Activated CD4-positive, alpha-beta T cell treated with anti-CD3 and anti-CD28 coated beads for 4 hours (primary cell): Measurements from ENCODE around the gene LRRC51.
A peak's percentile ranks its signal among the peaks of the same experiment; 100 is the strongest.

Experiments used
- DNase-seq, 2 donors: peaks; one replicate each; pipeline ENCODE4 v3.0.0-alpha.2; 2020

LRRC51 gene

GRCh38 chr11:72080326-72081183, at the start of gene LRRC51, which contains the start of gene NUMA1:
LRRC51 (plus strand) TSS chr11:72080850; CDS start chr11:72089084, 8,234 bp downstream.
NUMA1 (minus strand) TSS chr11:72080542; CDS start chr11:72035943, 44,599 bp downstream.
- DNase-seq, result peak; percentile 99

GRCh38 chr11:72036687-72037086, 44.0 kb upstream of the LRRC51 start:
- DNase-seq, result no peak

- DNase-seq, result no peak
These were observed 42.9 kb upstream of the LRRC51 start for GRCh38 chr11:72037554-72038311.

- no peak for DNase-seq
These were observed 42.2 kb upstream of the LRRC51 start for GRCh38 chr11:72038491-72038890.

GRCh38 chr11:72039031-72039855, 41.4 kb upstream of the LRRC51 start:
- no peak for DNase-seq

- no peak for DNase-seq
These were observed 40.7 kb upstream of the LRRC51 start for GRCh38 chr11:72039856-72040401.

GRCh38 chr11:72040491-72041363, 39.9 kb upstream of the LRRC51 start:
- peak; percentile 72 to 75 for DNase-seq

- DNase-seq, result peak; percentile 31 to 40
These were observed 39.1 kb upstream of the LRRC51 start for GRCh38 chr11:72041364-72042063.

- DNase-seq, result no peak
These were observed 38.4 kb upstream of the LRRC51 start for GRCh38 chr11:72042064-72042745.

GRCh38 chr11:72045849-72046248, 34.8 kb upstream of the LRRC51 start:
- no peak for DNase-seq

- DNase-seq, result no peak
These were observed 31.7 kb upstream of the LRRC51 start for GRCh38 chr11:72048766-72049460.

GRCh38 chr11:72058416-72059034, 22.1 kb upstream of the LRRC51 start:
- DNase-seq, result no peak

- DNase-seq, result no peak
These were observed 18.8 kb upstream of the LRRC51 start for GRCh38 chr11:72061739-72062396.

- DNase-seq, result no peak
These were observed 13.8 kb upstream of the LRRC51 start for GRCh38 chr11:72066855-72067254.

- DNase-seq, result no peak
These were observed 13.4 kb upstream of the LRRC51 start for GRCh38 chr11:72067266-72067665.

- no peak for DNase-seq
These were observed 13.0 kb upstream of the LRRC51 start for GRCh38 chr11:72067676-72068075.

GRCh38 chr11:72069200-72069599, 11.4 kb upstream of the LRRC51 start:
- DNase-seq, result no peak

GRCh38 chr11:72069787-72070251, 10.8 kb upstream of the LRRC51 start:
- no peak for DNase-seq

GRCh38 chr11:72070491-72070890, 10.2 kb upstream of the LRRC51 start:
- no peak for DNase-seq
